ENCODE measurements around the gene C10orf143. TPM values are rescaled to one million over a fixed set of nuclear protein-coding genes. Genes with fewer than 3 reads are reported as not detected.
"Not testable (repeated sequence)": the region's sequence is repeated elsewhere in the genome, so short reads cannot be mapped to it uniquely, and the experiment has no call there.

The C10orf143 gene
- 11.6 TPM for total RNA-seq

DNA sequence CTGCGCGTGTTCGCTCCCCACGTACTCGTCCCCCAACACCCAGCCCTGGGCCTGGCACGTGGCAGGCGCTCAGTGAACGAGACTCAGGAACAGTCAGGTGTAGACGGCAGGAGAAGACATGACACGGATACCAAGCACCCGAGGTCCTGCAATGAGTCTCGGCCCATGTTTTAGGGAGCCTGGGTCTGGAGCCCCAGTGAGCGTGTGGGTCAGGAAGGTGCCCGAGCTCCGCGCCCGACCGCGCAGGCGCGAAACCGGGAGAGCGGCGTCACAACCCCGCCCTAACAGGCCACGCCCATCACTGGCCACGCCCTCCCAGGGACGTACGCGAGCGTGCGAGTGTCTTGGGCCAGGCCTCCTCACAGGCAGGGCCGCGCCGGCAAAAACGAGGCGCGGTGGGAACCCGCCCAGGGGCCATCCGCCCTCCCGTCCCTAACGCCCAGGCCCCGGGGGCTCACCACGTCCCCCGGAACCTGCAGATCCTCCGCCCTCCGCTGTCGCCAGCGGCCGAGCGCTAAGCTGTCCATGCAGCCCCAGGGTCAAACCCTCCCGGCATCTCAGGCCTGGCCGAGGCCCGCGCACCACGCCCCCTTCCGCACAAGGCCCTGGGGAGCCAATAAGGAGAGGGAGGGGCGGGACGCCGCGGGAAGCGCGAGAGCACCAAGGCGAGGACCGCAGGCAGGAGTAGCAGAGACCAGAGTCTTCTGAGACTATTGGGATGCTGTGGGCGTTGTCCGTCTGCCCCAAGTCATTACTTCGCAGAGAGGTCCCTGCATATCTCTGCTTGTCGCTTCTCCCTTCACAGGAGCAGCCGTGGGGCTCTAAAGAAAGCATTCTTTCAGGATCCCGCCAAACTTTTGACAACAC, at the start of gene C10orf143:
C10orf143 (minus strand) TSS at position 585 of the 867 bp plus-strand sequence; CDS start at position 527, 58 bp downstream.
- DNase-seq (ENCODE audit: low spot score): peak; percentile 98

- DNase-seq (ENCODE audit: low spot score): no peak
Observed at GRCh38 chr10:130159192-130159794, 48.7 kb upstream of the C10orf143 start.

DNA sequence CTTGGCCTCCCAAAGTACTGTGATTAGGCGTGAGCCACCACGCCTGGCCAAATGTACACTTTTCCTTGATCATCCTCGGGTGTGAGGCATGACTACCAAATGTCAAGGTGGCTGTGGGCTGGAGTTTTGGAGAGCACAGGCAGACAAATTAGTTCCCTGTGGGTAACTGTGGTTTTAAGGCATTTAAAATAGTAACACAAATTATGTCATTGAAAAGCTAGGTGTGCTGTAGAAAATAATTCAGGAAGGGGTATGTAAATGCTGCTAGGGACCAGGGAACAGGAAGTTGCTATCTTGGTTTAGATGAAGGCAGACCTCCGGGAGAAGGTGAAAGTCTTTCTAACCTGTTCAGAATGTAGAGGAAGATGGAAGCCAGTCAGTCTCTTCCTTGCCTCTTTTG, 35.4 kb upstream of the C10orf143 start:
- no peak for DNase-seq (ENCODE audit: low spot score)

DNA sequence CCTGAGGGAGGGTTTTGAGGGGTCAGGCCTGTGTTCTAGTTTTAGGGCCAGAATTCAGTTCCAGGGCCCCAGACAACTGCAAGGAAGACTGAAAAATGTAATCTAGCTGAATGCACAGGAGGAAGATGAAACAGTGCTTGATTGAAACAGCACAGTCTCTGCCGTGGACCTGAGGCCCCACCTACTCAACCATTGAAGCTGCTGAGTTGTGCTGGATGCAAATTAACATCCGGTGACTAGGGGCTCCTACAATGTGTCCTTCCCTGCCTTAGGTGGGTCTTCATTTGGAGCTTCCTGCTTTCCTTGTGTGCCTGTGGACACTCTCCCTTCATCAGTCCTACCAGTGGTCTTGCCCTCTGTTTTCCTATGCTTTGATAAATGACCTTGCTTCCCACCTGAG, 31.2 kb upstream of the C10orf143 start:
- DNase-seq (ENCODE audit: low spot score): no peak

- no peak for DNase-seq (ENCODE audit: low spot score)
Observed at GRCh38 chr10:130141460-130141859, 30.8 kb upstream of the C10orf143 start.

DNA sequence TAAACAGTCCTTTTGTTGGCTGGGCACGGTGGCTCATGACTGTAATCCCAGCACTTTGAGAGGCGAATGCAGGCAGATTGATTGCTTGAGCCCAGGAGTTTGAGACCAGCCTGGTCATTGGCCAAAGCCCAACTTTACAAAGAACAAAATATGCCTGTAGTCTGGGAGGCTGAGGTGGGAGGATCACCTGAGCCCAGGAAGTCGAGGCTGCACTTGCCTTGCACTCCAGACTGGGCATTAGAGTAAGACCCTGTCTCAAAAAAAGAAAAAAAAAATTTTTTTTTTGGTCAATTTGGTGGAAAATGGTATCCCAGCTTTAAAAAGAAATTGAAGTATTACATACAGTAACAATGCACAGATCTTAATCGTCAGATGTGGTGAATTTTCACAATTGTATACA, 30.4 kb upstream of the C10orf143 start:
- no peak for DNase-seq (ENCODE audit: low spot score)

DNA sequence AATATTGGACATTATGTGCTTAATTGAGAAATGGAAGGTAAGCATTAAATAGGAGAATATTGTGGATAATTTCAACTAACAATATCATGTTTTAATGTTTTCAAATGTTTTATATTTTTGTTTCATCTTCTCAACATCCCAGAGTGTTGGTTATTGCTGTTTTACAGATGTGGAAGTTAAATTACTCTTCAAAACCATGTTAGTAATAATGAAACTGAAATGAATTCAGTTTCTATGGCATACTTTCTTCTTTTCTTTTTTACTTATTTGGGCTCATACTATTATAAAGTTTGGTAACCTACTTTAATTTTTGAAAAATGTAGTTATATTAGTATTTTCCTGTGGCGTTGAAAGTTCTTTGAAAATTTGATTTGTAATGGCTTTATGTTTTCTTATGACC, 29.8 kb upstream of the C10orf143 start:
- DNase-seq (ENCODE audit: low spot score): no peak

- DNase-seq (ENCODE audit: low spot score): peak; percentile 70
Observed at GRCh38 chr10:130138479-130138866, 27.8 kb upstream of the C10orf143 start.

DNA sequence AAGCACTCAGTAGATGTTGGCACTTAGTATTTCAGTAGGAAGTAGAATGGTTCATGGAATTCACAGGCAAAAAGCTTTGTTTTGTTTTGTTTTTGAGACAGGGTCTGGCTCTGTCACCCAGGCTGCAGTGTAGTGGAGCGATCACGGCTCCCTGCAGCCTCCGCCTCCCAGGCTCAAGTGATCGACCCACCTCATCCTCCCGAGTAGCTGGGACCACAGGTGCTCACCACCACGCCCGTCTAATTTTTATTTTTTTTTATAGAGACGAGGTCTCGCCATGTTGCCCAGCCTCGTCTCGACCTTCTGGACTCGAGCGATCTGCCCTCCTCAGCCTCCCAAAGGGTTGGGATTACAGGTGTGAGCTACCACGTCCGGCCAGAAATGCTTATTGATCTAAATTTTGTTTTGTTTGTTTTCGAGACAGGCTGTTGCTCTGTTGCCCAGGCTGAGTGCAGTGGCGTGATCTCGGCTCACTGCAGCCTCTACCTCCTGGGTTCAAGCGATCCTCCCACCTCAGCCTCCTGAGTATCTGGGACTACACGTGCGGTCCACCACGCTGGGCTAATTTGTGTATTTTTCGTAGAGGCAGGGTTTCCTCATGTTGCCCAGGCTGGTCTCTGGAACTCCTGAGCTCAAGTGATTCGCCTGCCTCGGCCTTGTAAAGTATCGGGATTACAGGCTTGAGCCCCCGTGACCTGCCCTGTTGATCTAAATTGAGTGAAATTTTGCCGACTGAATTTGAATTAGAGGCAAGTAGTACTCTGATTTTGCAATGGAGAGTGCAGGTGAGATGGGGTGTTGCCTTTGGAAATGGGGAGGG, 27.2 kb upstream of the C10orf143 start:
- no peak for DNase-seq (ENCODE audit: low spot score)

- no peak for DNase-seq (ENCODE audit: low spot score)
Observed at GRCh38 chr10:130137090-130137448, 26.4 kb upstream of the C10orf143 start.

DNA sequence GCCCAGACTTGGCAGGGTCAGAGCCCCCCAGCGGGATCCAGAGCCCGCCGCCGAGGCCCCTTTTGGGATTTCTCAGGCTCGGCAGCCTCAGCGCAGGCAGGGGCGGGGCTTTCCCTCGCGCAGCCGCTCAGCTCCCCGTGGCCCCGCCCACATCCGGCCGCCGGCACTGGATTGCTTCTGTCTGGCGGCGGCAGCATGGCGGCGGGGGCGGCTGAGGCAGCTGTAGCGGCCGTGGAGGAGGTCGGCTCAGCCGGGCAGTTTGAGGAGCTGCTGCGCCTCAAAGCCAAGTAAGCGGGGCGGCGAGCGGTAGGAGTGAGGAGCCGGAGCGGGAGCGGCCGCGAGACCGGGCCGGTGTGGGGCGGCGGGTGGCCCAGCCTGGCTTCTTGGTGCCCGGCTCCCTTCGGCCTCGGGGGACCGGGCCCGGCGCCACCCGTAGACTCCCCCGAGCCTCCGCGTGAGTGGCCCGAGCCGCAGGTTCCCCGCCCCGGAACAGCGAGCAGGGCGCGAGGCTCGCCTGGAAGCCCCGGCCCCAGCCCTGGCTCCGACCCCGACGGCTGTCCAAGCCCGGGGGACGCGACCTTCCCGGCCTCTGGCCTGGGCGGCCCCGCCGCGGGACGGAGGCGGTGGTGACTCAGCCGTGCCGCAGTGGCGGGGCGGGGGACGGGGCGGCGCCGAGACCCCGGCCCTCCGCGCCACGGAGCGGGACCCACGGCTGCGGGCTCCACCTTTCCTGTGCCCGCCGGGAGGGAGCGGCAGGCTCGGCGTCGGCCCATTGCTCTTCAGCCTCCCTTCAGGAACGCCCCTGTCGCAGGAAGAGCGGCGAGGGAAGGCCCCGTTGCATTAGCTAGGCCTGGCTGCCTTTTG, 25.8 kb upstream of the C10orf143 start, which contains the start of gene GLRX3:
GLRX3 (plus strand) TSS at position 166 of the 864 bp plus-strand sequence; CDS start at position 196, 30 bp downstream.
- peak; percentile 89 for DNase-seq (ENCODE audit: low spot score)

- no peak for DNase-seq (ENCODE audit: low spot score)
Observed at GRCh38 chr10:130135676-130136225, 25.1 kb upstream of the C10orf143 start.

GRCh38 chr10:130128922-130129321, 18.3 kb upstream of the C10orf143 start:
- DNase-seq (ENCODE audit: low spot score): no peak

DNA sequence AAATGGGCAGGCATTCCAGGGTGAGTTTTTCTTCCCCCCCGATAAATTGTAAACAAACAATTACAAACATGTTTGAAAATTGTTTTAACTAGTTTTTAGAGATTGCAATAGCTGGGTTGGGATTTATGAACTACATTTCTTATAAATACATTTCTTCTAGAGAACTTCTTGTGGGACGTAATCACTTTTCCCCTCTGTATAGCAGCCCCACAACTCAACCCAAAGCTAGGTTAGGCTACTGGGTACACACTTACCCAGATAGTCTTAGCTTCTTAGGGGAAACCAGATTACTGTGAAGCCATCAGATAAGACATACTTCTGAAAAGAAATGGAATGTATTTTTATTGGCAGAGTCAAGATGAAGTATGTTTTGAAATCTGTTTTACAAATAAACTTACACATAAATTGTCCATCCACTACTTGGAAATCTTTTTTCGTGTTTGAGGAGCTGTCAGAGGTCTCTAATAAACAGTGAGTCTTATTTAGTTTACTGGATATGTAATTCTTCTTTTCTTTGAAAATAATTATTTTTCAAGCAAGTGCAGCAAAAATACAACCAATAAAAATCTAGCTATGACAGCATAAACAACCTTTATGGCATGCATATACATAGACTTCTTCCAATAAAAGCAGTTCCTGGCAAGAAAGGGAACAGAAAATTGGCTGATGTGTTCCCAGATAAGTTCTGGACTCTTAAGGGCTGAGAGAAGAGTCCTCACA, 17.6 kb upstream of the C10orf143 start:
- no peak for DNase-seq (ENCODE audit: low spot score)

DNA sequence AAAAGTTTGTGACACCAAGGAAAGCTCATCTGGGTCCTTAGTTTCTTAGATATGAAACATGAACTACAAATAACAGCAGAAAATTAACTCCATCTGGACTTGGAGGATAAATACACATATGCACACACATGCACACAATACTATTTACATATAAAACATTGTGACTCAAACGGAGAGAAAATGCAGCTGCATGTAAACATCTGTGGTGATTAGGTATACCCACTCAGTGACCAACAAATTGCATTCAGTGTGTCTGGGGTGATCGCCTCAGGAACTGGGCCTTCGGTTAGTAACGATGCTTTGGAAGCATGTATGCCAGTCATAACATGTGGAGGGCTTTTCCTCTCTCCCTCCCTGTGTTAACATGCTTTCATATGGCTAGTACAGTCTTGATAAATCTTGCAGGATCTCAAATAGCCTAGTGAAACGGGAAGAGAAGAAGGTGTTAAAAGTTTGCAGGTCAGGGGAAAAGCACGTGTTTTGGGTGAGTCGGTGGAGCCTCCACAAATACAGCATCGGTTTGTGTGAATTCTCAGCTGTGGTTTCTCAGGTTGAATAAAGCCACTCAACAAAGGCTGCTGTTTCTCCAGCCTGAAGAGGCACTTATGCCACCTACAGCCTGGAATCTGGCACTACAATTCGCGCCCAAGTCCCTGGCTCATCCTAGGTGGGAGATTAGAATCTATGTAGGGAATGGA, 16.9 kb upstream of the C10orf143 start:
- DNase-seq (ENCODE audit: low spot score): peak; percentile 72

GRCh38 chr10:130121486-130122079, 11.0 kb upstream of the C10orf143 start:
- no peak for DNase-seq (ENCODE audit: low spot score)

- not testable (repeated sequence) for DNase-seq (ENCODE audit: low spot score)
Observed at GRCh38 chr10:130117535-130117934, 6.9 kb upstream of the C10orf143 start.

DNA sequence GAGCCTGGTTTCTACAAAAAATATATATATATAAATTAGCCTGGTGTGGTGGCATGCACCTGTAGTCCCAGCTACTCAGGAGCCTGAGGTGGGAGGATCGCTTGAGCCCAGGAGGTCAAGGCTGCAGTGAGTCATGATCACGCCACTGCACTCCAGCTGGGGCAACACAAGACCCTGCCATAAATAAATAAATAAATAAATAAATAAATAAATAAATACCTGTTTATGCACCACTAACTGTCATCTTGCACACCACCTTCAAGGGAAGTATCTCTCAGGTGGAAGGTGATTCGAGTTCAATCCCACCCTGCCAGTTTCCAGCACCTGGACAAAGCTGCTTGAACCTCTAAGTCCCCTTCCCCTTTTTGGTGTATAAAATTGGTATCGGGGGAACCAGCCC, 6.3 kb upstream of the C10orf143 start:
- DNase-seq (ENCODE audit: low spot score): not testable (repeated sequence)

DNA sequence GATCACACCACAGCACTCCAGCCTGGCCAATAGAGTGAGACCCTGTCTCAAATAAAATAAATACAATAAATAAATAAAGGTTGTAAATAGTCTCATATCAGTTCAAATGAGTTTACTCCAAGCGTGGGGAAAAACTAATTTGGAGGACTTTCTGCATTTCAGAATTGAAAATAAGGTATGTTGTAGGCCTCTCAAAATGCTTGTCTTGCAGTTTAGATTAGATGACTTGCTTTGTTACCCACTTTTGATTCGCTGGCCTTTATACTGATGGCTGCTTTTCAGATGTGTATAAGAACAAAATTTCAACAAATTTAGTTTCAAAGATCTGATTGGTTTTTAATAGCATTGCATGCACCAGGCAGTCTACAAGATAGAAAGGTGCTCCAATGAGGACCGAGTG, 2.2 kb upstream of the C10orf143 start:
- DNase-seq (ENCODE audit: low spot score): no peak
